ENCODE measurements around the gene APLN. TPM values are rescaled to one million over a fixed set of nuclear protein-coding genes. Genes with fewer than 3 reads are reported as not detected.

Gene APLN
- total RNA-seq, 2 donors from 2014 or later, result 1.1 to 1.8 TPM

DNA sequence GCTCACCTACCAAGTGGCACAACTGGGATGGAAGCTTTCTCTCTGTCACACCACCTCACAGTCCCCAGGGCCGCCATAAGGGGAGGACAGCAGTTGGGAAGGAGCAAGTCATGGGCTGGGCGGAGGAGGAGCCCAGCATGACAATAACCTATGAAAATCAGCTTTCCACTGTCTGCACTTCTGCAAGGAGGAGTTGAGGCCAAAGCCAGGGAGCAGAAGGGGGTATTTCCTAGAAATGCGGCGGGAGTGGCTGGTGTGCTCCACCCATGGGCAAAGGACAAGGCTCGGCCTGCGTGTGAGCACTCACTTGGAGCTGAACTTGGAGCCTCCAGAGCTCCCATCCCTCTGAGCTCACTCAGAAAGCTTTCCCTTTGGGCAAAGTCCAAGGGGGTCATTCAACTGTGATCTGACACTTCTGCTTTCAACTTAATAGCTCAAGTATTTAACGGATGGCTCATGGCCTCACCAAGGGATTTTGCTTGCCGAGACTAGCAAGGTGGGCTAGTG, 18.5 kb downstream of the APLN start:
- Histone ChIP-seq H3K27ac (no peak overlapping the region), H3K27me3 (replicated peaks; ENCODE audit: insufficient read depth) (no peaks in the 10 kb centered on the region), H3K4me1 (ENCODE audit: control insufficient read depth in 1 of 2, low read depth in 2 of 2) (no peaks in the 10 kb centered on the region), H3K36me3 (no peaks in the 10 kb centered on the region), H3K4me3 (no peak overlapping the region), H3K9me3 (no peaks in the 10 kb centered on the region)
- no peak for DNase-seq (ENCODE audit: low spot score)
- ATAC-seq (ENCODE audit: insufficient number of reproducible peaks, low FRiP score, low read depth), result no peak
- no peak for TF ChIP-seq CTCF (IDR thresholded peaks at IDR 0.05)

DNA sequence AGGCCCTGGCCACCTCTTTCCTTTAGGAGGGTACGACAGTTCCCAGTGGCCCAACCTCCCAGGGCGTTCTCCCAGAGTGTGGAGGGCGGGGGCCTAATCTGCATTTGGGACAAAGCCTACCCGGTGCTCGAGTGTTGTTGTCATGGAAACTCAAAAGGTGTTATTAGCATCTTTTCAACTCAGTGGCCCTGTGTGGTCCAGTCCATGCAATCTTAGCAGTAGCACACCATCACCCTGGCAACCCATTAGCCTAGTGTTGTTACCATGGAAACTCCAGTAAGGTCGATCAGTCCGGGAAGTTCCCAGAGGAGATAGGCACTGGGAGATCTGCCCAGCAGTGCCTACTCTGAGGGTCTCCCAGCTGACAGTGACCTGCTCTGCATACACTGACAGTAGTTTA, 20.2 kb downstream of the APLN start:
- Histone ChIP-seq H3K4me3 (no peak overlapping the region), H3K27me3 (replicated peaks; ENCODE audit: insufficient read depth) (no peaks in the 10 kb centered on the region), H3K9me3 (no peaks in the 10 kb centered on the region), H3K27ac (no peak overlapping the region), H3K4me1 (ENCODE audit: control insufficient read depth in 1 of 2, low read depth in 2 of 2) (no peaks in the 10 kb centered on the region), H3K36me3 (no peaks in the 10 kb centered on the region)
- ATAC-seq (ENCODE audit: insufficient number of reproducible peaks, low FRiP score, low read depth) (no peak), DNase-seq (ENCODE audit: low spot score) (no peak)
- no peak for TF ChIP-seq CTCF (IDR thresholded peaks at IDR 0.05)

DNA sequence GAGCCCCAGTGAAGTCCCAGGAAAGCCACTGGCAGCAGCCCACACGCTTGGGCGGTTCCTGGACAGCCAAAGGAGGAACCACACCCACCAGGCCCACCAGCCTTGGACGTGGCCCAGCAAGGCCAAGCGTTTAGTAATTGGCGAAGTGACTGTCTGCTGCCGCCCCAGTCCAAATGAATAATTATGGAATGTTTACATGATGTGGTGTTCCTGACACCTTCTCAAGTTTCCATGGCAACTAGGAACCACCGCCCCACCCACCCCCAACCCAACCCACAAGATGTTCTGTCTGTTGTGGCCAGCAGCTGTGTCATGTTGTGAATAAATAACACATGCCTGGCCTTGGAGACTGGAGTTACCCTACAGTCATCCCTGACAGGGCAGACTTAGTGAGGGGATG, 22.3 kb downstream of the APLN start:
- ATAC-seq (ENCODE audit: insufficient number of reproducible peaks, low FRiP score, low read depth), result no peak
- Histone ChIP-seq H3K4me1 (ENCODE audit: control insufficient read depth in 1 of 2, low read depth in 2 of 2) (no peaks in the 10 kb centered on the region), H3K27ac (no peak overlapping the region), H3K27me3 (replicated peaks; ENCODE audit: insufficient read depth) (no peaks in the 10 kb centered on the region), H3K36me3 (no peaks in the 10 kb centered on the region), H3K9me3 (no peaks in the 10 kb centered on the region), H3K4me3 (no peak overlapping the region)
- TF ChIP-seq CTCF (IDR thresholded peaks at IDR 0.05), result no peak
- no peak for DNase-seq (ENCODE audit: low spot score)

DNA sequence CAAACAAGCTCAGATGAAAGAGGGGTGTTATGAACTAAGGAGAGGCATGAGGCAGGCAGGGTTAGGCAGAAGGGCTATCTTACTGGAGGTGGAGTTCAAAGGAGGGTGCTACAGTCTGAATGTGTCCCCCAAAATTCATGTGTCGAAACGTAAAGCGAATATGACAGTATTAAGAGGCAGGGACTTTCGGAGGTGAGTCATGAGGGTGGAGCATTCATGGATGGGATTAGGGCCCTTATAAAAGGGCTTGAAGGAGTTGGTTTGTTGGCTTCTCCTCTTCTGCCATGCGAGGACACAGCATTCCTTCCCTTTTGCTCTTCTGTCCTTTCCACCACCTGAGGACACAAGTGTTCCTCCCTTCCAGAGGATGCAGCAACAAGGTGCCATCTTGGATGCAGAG, 22.9 kb downstream of the APLN start:
- no peak for TF ChIP-seq CTCF (IDR thresholded peaks at IDR 0.05)
- no peaks in the 10 kb centered on the region for H3K9me3 ChIP-seq

DNA sequence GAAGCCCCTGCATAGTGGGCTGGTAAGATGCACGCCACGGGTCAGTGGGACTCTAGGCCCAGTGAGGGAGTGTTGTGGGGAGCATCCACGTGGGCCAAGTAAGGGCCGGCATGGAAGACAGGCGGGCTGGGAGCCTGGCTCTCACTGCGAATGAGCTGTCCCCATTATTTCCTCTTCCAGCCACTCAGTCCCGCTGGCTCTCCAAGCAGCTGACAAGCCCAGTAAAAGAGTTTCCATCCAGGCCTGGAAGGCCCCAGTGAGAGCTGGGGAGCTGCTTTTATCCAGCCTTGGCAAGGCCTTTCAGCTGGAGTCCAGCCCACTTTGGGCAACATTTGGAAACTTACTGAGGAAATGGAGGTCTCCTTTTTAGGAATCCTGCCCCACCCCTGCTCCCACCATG, 24.9 kb downstream of the APLN start:
- no peak for TF ChIP-seq CTCF (IDR thresholded peaks at IDR 0.05)
- no peaks in the 10 kb centered on the region for H3K36me3 ChIP-seq
- ATAC-seq (ENCODE audit: insufficient number of reproducible peaks, low FRiP score, low read depth) (no peak), DNase-seq (ENCODE audit: low spot score) (no peak)
- H3K9me3 ChIP-seq, result no peaks in the 10 kb centered on the region
- peak overlapping the region in 1 of 2 donors; percentile 30 for H3K27ac ChIP-seq
- no peak overlapping the region for H3K4me3 ChIP-seq
- H3K27me3 ChIP-seq (replicated peaks; ENCODE audit: insufficient read depth), result no peaks in the 10 kb centered on the region
- H3K4me1 ChIP-seq (ENCODE audit: control insufficient read depth in 1 of 2, low read depth in 2 of 2), result no peaks in the 10 kb centered on the region

More for the DNA sequence above, 22.9 kb downstream of the APLN start:
- Histone ChIP-seq H3K4me3 (no peak overlapping the region), H3K27ac (no peak overlapping the region), H3K36me3 (no peaks in the 10 kb centered on the region), H3K27me3 (replicated peaks; ENCODE audit: insufficient read depth) (no peaks in the 10 kb centered on the region), H3K4me1 (ENCODE audit: control insufficient read depth in 1 of 2, low read depth in 2 of 2) (no peaks in the 10 kb centered on the region)
- ATAC-seq (ENCODE audit: insufficient number of reproducible peaks, low FRiP score, low read depth), result no peak
- DNase-seq (ENCODE audit: low spot score), result no peak
